Activated T-cell treated with anti-CD3 and anti-CD28 coated beads, Interleukin-2, amount 50 U/mL, for 48 hours (primary cell): ENCODE results near the gene LAMTOR3.
"Not testable (repeated sequence)": the region's sequence is repeated elsewhere in the genome, so short reads cannot be mapped to it uniquely, and the experiment has no call there.

Experiments used
- DNase-seq, 2 experiments: peaks; one replicate each; pipeline ENCODE4 v3.0.0-alpha.2; 2020

LAMTOR3 gene

GRCh38 chr4:99861120-99861905 is 32.9 kb downstream of the LAMTOR3 start:
- no peak for DNase-seq

DNA sequence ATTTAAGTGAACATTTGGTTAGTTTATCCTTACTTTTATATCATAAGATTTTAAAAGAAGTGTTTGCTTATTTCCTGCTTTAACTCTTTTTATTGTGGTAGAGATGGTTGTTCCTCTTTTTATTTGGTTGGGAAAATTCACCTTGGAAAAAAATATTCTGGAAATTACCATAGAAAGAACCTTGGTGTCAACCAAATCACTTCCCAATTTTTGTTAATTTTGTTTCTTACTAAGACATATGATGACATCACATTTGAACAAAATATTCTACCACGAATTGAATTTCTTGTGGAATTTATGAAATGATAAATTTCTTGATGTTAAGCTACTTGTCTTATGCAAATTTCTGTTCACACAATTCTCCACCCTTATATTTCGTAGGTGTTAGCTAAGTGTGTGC is 33.7 kb downstream of the LAMTOR3 start:
- no peak for DNase-seq

DNA sequence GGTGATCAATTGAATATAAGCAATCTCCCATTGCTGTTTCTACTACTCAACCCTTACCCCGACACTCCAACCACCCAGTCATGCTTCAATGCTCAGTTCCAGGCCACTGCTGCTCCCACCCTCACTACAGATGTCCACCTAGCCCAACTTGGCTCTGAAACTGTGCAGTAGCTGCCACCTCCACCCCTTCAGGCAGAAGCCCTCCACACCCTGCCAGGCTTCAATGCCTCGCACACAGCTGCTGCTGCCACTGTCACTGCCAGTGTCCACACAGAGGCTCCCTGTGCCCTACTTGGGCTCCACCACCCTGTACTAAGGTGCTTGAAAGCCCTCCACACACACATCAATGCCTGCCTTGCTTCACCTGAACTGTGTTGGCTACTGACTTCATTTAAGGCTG is 34.6 kb downstream of the LAMTOR3 start:
- DNase-seq, result no peak

GRCh38 chr4:99857307-99857706 is 36.9 kb downstream of the LAMTOR3 start:
- no peak for DNase-seq

GRCh38 chr4:99856166-99856565 is 38.1 kb downstream of the LAMTOR3 start:
- no peak for DNase-seq

DNA sequence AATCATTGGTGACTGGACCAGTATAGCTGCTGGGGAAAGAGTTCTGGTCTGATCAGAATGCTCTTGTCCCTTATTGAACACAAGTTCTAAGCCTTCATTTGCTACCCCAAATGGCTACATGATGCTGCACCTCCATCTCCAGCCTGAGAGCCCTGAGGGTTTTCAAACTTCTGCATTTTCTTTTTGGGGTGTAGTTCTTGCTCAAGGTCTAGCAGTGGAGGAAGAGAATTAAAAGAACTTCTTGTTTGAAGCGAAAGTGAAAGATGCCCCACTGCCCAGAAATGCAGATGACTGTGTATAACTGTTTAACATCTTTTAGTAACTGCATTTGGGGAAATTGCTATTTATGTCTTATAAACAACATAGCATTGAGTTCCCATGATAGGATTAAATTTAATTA is 38.5 kb downstream of the LAMTOR3 start:
- DNase-seq, result no peak

DNA sequence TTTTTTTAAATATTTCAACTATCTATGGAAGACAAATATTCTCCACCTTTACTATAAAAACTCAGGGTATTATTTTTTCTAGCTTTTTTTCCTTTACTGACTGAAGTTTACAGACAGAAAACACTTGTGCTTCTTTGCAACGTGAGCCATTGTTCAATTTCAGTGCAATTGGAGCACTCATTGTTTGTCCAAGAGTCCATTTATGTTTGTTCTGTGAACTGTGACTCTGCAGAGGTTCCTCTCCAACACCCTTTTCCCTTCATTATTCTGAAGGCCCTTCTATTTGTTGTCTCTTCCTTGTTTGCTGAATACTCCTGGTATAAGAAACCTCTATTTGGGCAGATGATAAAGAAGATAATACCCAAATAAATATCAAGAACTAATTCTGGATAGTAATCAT is 40.2 kb downstream of the LAMTOR3 start:
- no peak for DNase-seq

DNA sequence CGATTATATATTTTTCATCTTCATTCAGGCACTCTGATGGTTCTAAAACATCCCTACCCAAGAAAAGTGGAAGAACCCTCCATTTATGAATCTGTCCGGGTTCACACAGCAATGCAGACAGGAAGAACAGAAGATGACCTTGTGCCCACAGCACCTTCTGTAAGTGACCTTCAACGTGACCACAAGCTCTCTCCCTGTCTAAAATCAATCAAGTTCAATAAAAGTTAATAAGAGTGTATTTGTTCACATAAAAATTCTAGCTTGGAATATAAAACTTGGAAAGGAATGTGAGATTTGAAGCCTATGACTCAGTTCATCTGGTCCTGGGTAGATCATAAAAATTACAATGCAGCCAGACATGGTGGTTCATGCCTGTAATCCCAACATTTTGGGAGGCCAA is 41.0 kb downstream of the LAMTOR3 start:
- DNase-seq, result no peak

- DNase-seq, result peak; percentile 56 to 57
Observed at GRCh38 chr4:99852199-99852749, 42.0 kb downstream of the LAMTOR3 start.

- peak; percentile 63 to 64 for DNase-seq
Observed at GRCh38 chr4:99848591-99849001, 45.6 kb downstream of the LAMTOR3 start.

GRCh38 chr4:99847362-99847976 is 46.8 kb downstream of the LAMTOR3 start:
- peak; percentile 50 to 52 for DNase-seq

- DNase-seq, result no peak
Observed at GRCh38 chr4:99846891-99847290, 47.3 kb downstream of the LAMTOR3 start.

DNA sequence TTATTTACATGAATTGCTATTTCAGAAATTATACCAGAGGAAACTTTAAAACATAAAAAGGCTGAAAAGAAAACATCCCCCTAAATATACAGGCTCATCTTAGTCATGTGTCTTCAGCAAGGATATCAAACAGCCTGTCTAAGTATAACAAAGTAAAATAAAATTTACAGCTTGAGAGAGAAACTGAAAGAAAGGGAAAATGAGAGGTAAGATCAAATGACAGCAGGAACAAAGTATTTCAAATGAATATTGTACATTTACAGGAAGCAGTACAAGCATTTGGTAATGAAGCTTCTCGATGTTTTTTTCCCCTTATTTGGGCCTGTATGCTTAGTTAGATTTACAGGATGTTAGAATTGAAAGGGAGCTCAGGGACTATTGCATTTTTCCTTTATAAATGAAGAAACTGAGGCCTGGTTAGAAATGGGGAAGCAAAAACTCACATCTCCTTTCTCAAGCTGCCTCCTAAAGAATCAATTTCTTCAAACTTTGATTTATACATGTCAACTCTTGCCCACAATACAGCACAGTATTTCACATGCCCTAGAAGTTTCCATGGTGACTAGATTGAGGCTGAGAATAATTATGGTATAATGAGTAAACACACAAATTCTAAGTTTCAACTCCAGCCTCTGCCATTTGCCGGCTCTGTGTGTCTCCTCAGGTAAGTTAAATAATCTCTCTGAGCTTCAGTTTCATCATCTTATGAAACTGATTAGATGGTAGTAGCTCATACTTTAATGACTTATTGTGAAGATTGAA is 48.3 kb downstream of the LAMTOR3 start:
- DNase-seq, result no peak

GRCh38 chr4:99845179-99845578 is 49.0 kb downstream of the LAMTOR3 start:
- no peak for DNase-seq

DNA sequence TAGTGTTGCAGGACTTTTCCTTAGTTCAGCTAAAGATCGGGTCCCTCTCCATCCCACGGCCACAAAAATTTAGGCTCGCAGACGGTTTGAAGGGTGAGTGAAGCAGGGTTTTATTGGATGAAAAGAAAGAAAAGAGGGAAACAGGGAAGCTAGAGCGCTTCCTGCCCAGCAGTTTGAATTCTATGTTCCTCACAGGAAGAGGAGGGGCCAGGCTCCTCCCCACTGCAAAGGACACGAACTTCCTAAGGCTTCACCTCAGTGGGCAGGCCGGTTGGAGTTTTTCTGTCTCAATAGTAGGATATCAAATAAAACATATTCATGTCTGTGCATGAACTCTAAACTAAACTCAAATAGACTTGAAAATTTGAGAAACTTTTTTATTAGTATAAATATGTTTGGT is 50.2 kb downstream of the LAMTOR3 start:
- no peak for DNase-seq

DNA sequence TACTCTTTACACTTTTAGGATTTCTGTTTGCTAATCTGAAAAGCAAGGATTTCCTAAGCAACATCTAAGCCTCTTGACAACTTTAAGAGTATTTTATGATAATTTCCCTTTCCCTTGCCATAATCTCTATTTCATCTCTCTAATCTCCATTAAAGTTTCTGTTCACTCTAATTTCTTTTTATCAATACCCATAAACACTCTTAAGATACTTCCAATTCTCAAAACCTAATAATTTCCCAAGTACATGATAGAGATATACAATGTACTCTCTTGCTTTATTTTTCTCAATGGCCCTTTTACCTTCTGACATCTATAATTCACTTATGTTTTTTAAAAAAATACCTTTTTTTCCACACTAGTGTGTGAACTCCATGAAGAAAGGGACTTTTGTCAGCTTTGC is 50.8 kb downstream of the LAMTOR3 start:
- no peak for DNase-seq

DNA sequence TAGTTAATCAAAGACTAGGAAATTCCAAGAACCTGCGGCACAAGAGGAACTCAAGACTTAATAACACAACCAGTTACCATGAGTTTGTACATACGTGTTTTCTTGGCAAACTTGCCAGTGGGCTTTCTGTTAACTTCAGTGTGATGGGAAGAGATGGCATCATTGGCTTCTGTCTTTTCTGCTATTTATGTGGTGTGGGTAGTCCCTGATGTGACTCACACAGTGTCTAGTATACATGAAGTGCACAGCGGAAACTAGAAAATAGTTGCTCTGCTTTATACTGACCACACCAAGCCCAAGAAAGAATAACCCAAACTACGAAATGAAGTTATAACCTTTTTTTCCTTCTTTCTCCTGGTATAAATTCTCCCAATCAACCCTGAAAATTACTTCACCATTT is 53.1 kb downstream of the LAMTOR3 start:
- no peak for DNase-seq

GRCh38 chr4:99838927-99839326 is 55.3 kb downstream of the LAMTOR3 start:
- DNase-seq, result no peak

GRCh38 chr4:99835942-99836341 is 58.3 kb downstream of the LAMTOR3 start:
- DNase-seq, result no peak

DNA sequence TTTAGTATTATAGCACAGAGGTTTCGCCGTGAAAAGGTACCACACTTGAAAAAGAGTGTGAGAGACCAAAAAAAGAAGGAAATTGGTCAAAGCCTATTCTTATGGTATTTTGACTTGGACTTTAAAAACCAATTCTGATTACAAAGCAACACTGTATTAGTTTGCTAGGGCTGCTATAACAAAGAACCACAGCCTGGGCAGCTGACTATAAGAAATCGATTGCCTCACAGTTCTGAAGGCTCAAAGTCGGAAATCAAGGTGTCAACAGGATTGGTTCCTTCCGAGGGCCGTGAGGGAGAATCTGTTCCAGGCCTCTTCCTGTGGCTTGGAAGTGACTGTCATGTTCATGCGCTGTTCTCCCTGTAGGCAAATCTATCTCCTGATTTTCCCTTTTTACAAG is 59.7 kb downstream of the LAMTOR3 start:
- no peak for DNase-seq

- DNase-seq, result no peak
Observed at GRCh38 chr4:99833756-99834155, 60.5 kb downstream of the LAMTOR3 start.

- DNase-seq, result no peak
Observed at GRCh38 chr4:99832758-99833157, 61.5 kb downstream of the LAMTOR3 start.

- DNase-seq, result no peak
Observed at GRCh38 chr4:99832321-99832720, 61.9 kb downstream of the LAMTOR3 start.

- DNase-seq, result not testable (repeated sequence)
Observed at GRCh38 chr4:99830051-99830450, 64.2 kb downstream of the LAMTOR3 start.
